Stomach smooth muscle (tissue), 2 donors: Measurements from ENCODE around the gene POLQ.
A peak's percentile ranks its signal among the peaks of the same experiment; 100 is the strongest.

Experiments
- H3K27ac ChIP-seq: one replicate; pipeline ENCODE4 v1.7.0; 2013; ENCODE audit warnings: mild to moderate bottlenecking, low read length, inconsistent platforms
- H3K27me3 ChIP-seq, 2 donors: one replicate each; pipeline ENCODE4 v1.7.0; 2013; ENCODE audit warnings: low read length in 2 of 2; ENCODE audit not compliant: insufficient read depth in 2 of 2, control insufficient read depth in 1 of 2
- H3K36me3 ChIP-seq, 2 donors: one replicate each; pipeline ENCODE4 v1.7.0; 2013; ENCODE audit warnings: low read length in 2 of 2; ENCODE audit not compliant: control insufficient read depth in 2 of 2, insufficient read depth in 2 of 2
- H3K4me1 ChIP-seq: one replicate; pipeline ENCODE4 v1.7.0; 2013; ENCODE audit warnings: low read length; ENCODE audit not compliant: control insufficient read depth, insufficient read depth
- H3K4me3 ChIP-seq, 2 donors: one replicate each; pipeline ENCODE4 v1.7.0; 2013; ENCODE audit warnings: low read length in 2 of 2
- H3K9ac ChIP-seq, 2 donors: one replicate each; pipeline ENCODE4 v1.7.0; 2013; ENCODE audit warnings: low read length in 2 of 2, mild to moderate bottlenecking in 1 of 2
- H3K9me3 ChIP-seq, 2 donors: one replicate each; pipeline ENCODE4 v1.7.0; 2013; ENCODE audit warnings: low read length in 2 of 2; ENCODE audit not compliant: control insufficient read depth in 2 of 2
- donor health status: healthy.
- donor health status: Pancreatic carcinoma.

The POLQ gene

GRCh38 chr3:121557426-121557934, 11.7 kb upstream of the POLQ start:
- no peaks in the 10 kb centered on the region for H3K27me3 ChIP-seq
- H3K27ac ChIP-seq, result no peak overlapping the region
- no peaks in the 10 kb centered on the region for H3K36me3 ChIP-seq
- H3K9ac ChIP-seq, result no peak overlapping the region
- no peaks in the 10 kb centered on the region for H3K4me1 ChIP-seq
- H3K9me3 ChIP-seq, result no peaks in the 10 kb centered on the region
- no peak overlapping the region for H3K4me3 ChIP-seq

GRCh38 chr3:121552797-121553196, 7.0 kb upstream of the POLQ start:
- Histone ChIP-seq H3K9ac (no peak overlapping the region), H3K9me3 (no peaks in the 10 kb centered on the region), H3K4me1 (no peaks in the 10 kb centered on the region), H3K27ac (no peak overlapping the region), H3K4me3 (no peak overlapping the region), H3K27me3 (no peaks in the 10 kb centered on the region), H3K36me3 (no peaks in the 10 kb centered on the region)

- no peaks in the 10 kb centered on the region for H3K9me3 ChIP-seq
- H3K27ac ChIP-seq, result no peak overlapping the region
- no peak overlapping the region for H3K9ac ChIP-seq
- H3K27me3 ChIP-seq, result no peaks in the 10 kb centered on the region
- no peaks in the 10 kb centered on the region for H3K36me3 ChIP-seq
- no peak overlapping the region for H3K4me3 ChIP-seq
- H3K4me1 ChIP-seq, result no peaks in the 10 kb centered on the region
Observed at GRCh38 chr3:121552379-121552778, 6.6 kb upstream of the POLQ start.

- Histone ChIP-seq H3K9me3 (no peaks in the 10 kb centered on the region), H3K9ac (peak overlapping the region in 1 of 2 donors; percentile 54), H3K4me1 (peaks cover 7% of the 10 kb centered on the region), H3K4me3 (peak overlapping the region; percentile 69 to 83), H3K36me3 (no peaks in the 10 kb centered on the region), H3K27ac (no peak overlapping the region), H3K27me3 (no peaks in the 10 kb centered on the region)
Observed at GRCh38 chr3:121545049-121545573, 677 bp downstream of the POLQ start.

- H3K9me3 ChIP-seq, result no peaks in the 10 kb centered on the region
- H3K4me3 ChIP-seq, result no peak overlapping the region
- peaks cover 7% of the 10 kb centered on the region for H3K4me1 ChIP-seq
- H3K36me3 ChIP-seq, result no peaks in the 10 kb centered on the region
- no peaks in the 10 kb centered on the region for H3K27me3 ChIP-seq
- H3K27ac ChIP-seq, result no peak overlapping the region
- H3K9ac ChIP-seq, result no peak overlapping the region
Observed at GRCh38 chr3:121542924-121543323, 2.9 kb downstream of the POLQ start.

- H3K36me3 ChIP-seq, result no peaks in the 10 kb centered on the region
- no peaks in the 10 kb centered on the region for H3K27me3 ChIP-seq
- H3K9me3 ChIP-seq, result no peaks in the 10 kb centered on the region
- no peak overlapping the region for H3K4me3 ChIP-seq
- no peak overlapping the region for H3K9ac ChIP-seq
- no peaks in the 10 kb centered on the region for H3K4me1 ChIP-seq
- H3K27ac ChIP-seq, result no peak overlapping the region
Observed at GRCh38 chr3:121531269-121531668, 14.5 kb downstream of the POLQ start.

- Histone ChIP-seq H3K27ac (no peak overlapping the region), H3K36me3 (no peaks in the 10 kb centered on the region), H3K4me3 (no peak overlapping the region), H3K9ac (no peak overlapping the region), H3K4me1 (no peaks in the 10 kb centered on the region), H3K27me3 (no peaks in the 10 kb centered on the region), H3K9me3 (no peaks in the 10 kb centered on the region)
Observed at GRCh38 chr3:121529308-121529707, 16.5 kb downstream of the POLQ start.

- Histone ChIP-seq H3K9me3 (no peaks in the 10 kb centered on the region), H3K4me1 (no peaks in the 10 kb centered on the region), H3K9ac (no peak overlapping the region), H3K27ac (no peak overlapping the region), H3K36me3 (no peaks in the 10 kb centered on the region), H3K4me3 (no peak overlapping the region), H3K27me3 (no peaks in the 10 kb centered on the region)
Observed at GRCh38 chr3:121520510-121520909, 25.3 kb downstream of the POLQ start.

GRCh38 chr3:121517953-121518655, 27.7 kb downstream of the POLQ start:
- Histone ChIP-seq H3K4me3 (no peak overlapping the region), H3K36me3 (no peaks in the 10 kb centered on the region), H3K27ac (no peak overlapping the region), H3K9ac (no peak overlapping the region), H3K4me1 (no peaks in the 10 kb centered on the region), H3K27me3 (no peaks in the 10 kb centered on the region), H3K9me3 (no peaks in the 10 kb centered on the region)

GRCh38 chr3:121515862-121516261, 29.9 kb downstream of the POLQ start:
- H3K4me3 ChIP-seq, result no peak overlapping the region
- H3K27ac ChIP-seq, result no peak overlapping the region
- H3K36me3 ChIP-seq, result no peaks in the 10 kb centered on the region
- H3K4me1 ChIP-seq, result no peaks in the 10 kb centered on the region
- no peaks in the 10 kb centered on the region for H3K27me3 ChIP-seq
- no peaks in the 10 kb centered on the region for H3K9me3 ChIP-seq
- H3K9ac ChIP-seq, result no peak overlapping the region

- no peak overlapping the region for H3K4me3 ChIP-seq
- H3K4me1 ChIP-seq, result no peaks in the 10 kb centered on the region
- no peaks in the 10 kb centered on the region for H3K9me3 ChIP-seq
- no peaks in the 10 kb centered on the region for H3K36me3 ChIP-seq
- no peak overlapping the region for H3K27ac ChIP-seq
- H3K9ac ChIP-seq, result no peak overlapping the region
- no peaks in the 10 kb centered on the region for H3K27me3 ChIP-seq
Observed at GRCh38 chr3:121515313-121515712, 30.5 kb downstream of the POLQ start.
